HEK293T (cell line): ENCODE results near the gene DOCK10.

Experiments used
- CTCF ChIA-PET: fragments of 350-600 bp; formaldehyde crosslinking; extraction: SDS; loops from one replicate; lab custom pipeline; 2021; ENCODE audit warnings: antibody characterized with exemption, inconsistent platforms; lab: Yijun Ruan, JAX
- POLR2A ChIA-PET: fragments of 350-600 bp; formaldehyde crosslinking; extraction: SDS; loops from one replicate; lab custom pipeline; 2020; ENCODE audit warnings: antibody characterized with exemption, inconsistent platforms; lab: Yijun Ruan, JAX
- DNase-seq: peaks from one replicate; pipeline ENCODE4 v3.0.0; 2012; ENCODE audit warnings: mixed read lengths; ENCODE audit errors: extremely low spot score
- ARNT ChIP-seq: fragments of 450-650 bp; IDR thresholded peaks from 2 replicates; pipeline ENCODE4 v1.6.1; 2017; ENCODE audit warnings: mild to moderate bottlenecking
- BHLHE40 ChIP-seq: fragments of 450-650 bp; IDR thresholded peaks from 2 replicates; pipeline ENCODE4 v1.6.1; 2016; ENCODE audit warnings: mild to moderate bottlenecking, moderate library complexity, borderline replicate concordance
- CTBP1 ChIP-seq: fragments of 450-650 bp; IDR thresholded peaks from 2 replicates; pipeline ENCODE4 v1.6.1; 2016; ENCODE audit warnings: borderline replicate concordance
- ELF4 ChIP-seq: fragments of 450-650 bp; IDR thresholded peaks from 2 replicates; pipeline ENCODE4 v1.6.1; 2017; ENCODE audit warnings: antibody characterized with exemption
- FOXA1 ChIP-seq: fragments of 450-650 bp; IDR thresholded peaks from 2 replicates; pipeline ENCODE4 v1.6.1; 2016; ENCODE audit warnings: mild to moderate bottlenecking
- FOXK2 ChIP-seq: fragments of 450-650 bp; IDR thresholded peaks from 2 replicates; pipeline ENCODE4 v1.6.1; 2016; ENCODE audit warnings: mild to moderate bottlenecking
- FOXM1 ChIP-seq: fragments of 450-650 bp; IDR thresholded peaks from 2 replicates; pipeline ENCODE4 v1.6.1; 2017; ENCODE audit warnings: mild to moderate bottlenecking, borderline replicate concordance
- HDGF ChIP-seq: fragments of 450-650 bp; IDR thresholded peaks from 2 replicates; pipeline ENCODE4 v1.6.1; 2017; ENCODE audit warnings: antibody characterized with exemption, borderline replicate concordance
- L3MBTL2 ChIP-seq: fragments of 450-650 bp; conservative IDR thresholded peaks from 2 replicates; pipeline ENCODE4 v1.6.1; 2016; ENCODE audit warnings: mild to moderate bottlenecking
- LEF1 ChIP-seq: fragments of 450-650 bp; IDR thresholded peaks from 2 replicates; pipeline ENCODE4 v1.6.1; 2017; ENCODE audit warnings: mild to moderate bottlenecking, borderline replicate concordance
- NFRKB ChIP-seq: fragments of 450-650 bp; IDR thresholded peaks from 2 replicates; pipeline ENCODE4 v1.6.1; 2016; ENCODE audit warnings: mild to moderate bottlenecking, moderate library complexity
- PKNOX1 ChIP-seq: fragments of 450-650 bp; IDR thresholded peaks from 2 replicates; pipeline ENCODE4 v1.6.1; 2016
- SP1 ChIP-seq: fragments of 450-650 bp; IDR thresholded peaks from 2 replicates; pipeline ENCODE4 v1.6.1; 2017
- SUZ12 ChIP-seq: fragments of 450-650 bp; IDR thresholded peaks from 2 replicates; pipeline ENCODE4 v1.6.1; 2016; ENCODE audit warnings: mild to moderate bottlenecking
- TARDBP ChIP-seq: fragments of 450-650 bp; IDR thresholded peaks from 2 replicates; pipeline ENCODE4 v1.6.1; 2016
- ZNF384 ChIP-seq: fragments of 450-650 bp; IDR thresholded peaks from 2 replicates; pipeline ENCODE4 v1.6.1; 2016

Gene DOCK10

GRCh38 chr2:225031599-225031998 is 10.7 kb downstream of the DOCK10 start:
- TF ChIP-seq FOXK2 (no peak), FOXA1 (no peak), BHLHE40 (no peak), PKNOX1 (no peak), LEF1 (no peak), ELF4 (no peak), ARNT (no peak), ZNF384 (no peak), SP1 (no peak), CTBP1 (no peak), SUZ12 (no peak), FOXM1 (no peak), TARDBP (no peak)
- ChIA-PET POLR2A (no interaction called here), CTCF (no interaction called here)
- no peak for DNase-seq

- CTCF ChIA-PET: no interaction called here
- POLR2A ChIA-PET: no interaction called here
- TF ChIP-seq FOXA1: no peak
- TF ChIP-seq FOXK2: no peak
- TF ChIP-seq FOXM1: no peak
- TF ChIP-seq PKNOX1: no peak
- TF ChIP-seq NFRKB: no peak
- no peak for DNase-seq
Measured at GRCh38 chr2:225030893-225031292, 11.4 kb downstream of the DOCK10 start.

- TF ChIP-seq NFRKB: no peak
- TF ChIP-seq BHLHE40: no peak
- no peak for TF ChIP-seq FOXK2
- no peak for TF ChIP-seq ZNF384
- TF ChIP-seq HDGF: no peak
- TF ChIP-seq SP1: no peak
- no peak for TF ChIP-seq L3MBTL2
- TF ChIP-seq ELF4: no peak
- TF ChIP-seq SUZ12: no peak
- TF ChIP-seq FOXM1: no peak
- TF ChIP-seq FOXA1: no peak
- TF ChIP-seq PKNOX1: no peak
- no peak for TF ChIP-seq LEF1
- no peak for TF ChIP-seq TARDBP
- TF ChIP-seq CTBP1: no peak
- TF ChIP-seq ARNT: no peak
- no peak for DNase-seq
- ChIA-PET CTCF (no interaction called here), POLR2A (no interaction called here)
Measured at GRCh38 chr2:225030203-225030602, 12.1 kb downstream of the DOCK10 start.

GRCh38 chr2:225028572-225028971 is 13.7 kb downstream of the DOCK10 start:
- no peak for DNase-seq
- ChIA-PET POLR2A (no interaction called here), CTCF (no interaction called here)
- TF ChIP-seq BHLHE40: no peak
- no peak for TF ChIP-seq SUZ12
- no peak for TF ChIP-seq FOXA1
- no peak for TF ChIP-seq FOXM1
- no peak for TF ChIP-seq CTBP1
- TF ChIP-seq HDGF: no peak
- TF ChIP-seq L3MBTL2: no peak
- TF ChIP-seq SP1: no peak
- TF ChIP-seq LEF1: no peak
- TF ChIP-seq ELF4: no peak
- no peak for TF ChIP-seq ARNT
- no peak for TF ChIP-seq ZNF384
- TF ChIP-seq PKNOX1: no peak

- DNase-seq: no peak
- no peak for TF ChIP-seq SUZ12
- TF ChIP-seq PKNOX1: no peak
- no peak for TF ChIP-seq ARNT
- no peak for TF ChIP-seq TARDBP
- TF ChIP-seq LEF1: no peak
- TF ChIP-seq L3MBTL2: no peak
- TF ChIP-seq ZNF384: no peak
- TF ChIP-seq FOXA1: no peak
- TF ChIP-seq NFRKB: no peak
- ChIA-PET CTCF (no interaction called here), POLR2A (no interaction called here)
Measured at GRCh38 chr2:225027061-225027762, 15.1 kb downstream of the DOCK10 start.
